HG03575 (cell line): ENCODE measurements around the gene ANO10.

Experiments used
- ATAC-seq: cut with Tn5 transposase; IDR thresholded peaks from one replicate; pipeline ENCODE4 v1.9.1; 2021; ENCODE audit not compliant: unreplicated experiment, insufficient number of reproducible peaks, low FRiP score; ENCODE audit errors: extremely low read depth

The ANO10 gene

GRCh38 chr3:43400781-43401730, 220.8 kb downstream of the ANO10 start:
- ATAC-seq = no peak

DNA sequence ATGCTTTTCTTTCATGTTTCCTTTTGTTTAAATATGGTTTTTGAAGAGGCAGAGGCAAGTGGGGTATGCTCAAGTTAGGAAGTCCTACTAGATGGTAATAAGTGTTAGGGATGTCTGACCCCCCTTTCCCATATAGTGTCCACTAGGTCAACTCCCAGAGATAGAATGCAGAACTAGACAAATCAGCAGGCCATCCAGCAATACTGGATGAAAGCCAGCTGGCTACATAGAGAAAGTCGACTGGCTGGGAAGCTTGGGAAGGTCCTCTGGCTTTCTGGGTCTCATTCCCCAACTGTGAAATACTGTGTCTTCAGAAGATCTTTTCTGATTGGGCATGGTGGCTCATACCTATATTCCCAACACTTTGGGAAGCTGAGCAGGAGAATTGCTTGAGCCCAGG, 221.6 kb downstream of the ANO10 start:
- no peak for ATAC-seq

DNA sequence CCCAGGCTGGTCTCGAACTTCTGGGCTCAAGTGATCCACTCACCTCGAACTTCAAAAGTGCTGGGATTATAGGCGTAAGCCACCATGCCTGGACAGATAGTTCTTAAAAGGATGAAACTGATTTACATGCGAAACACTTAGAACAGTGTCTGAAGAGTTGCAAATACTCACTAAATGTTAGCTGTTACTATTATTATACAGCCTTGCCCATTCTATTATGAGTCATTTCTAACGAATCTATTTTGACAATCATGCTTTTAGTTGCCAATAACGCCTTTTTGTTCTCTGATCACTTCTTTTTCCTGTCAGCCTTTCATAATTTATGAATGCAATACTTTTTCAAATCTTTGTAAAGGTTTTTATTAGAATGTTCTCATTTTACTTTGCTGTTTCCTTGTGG, 222.8 kb downstream of the ANO10 start:
- ATAC-seq = no peak

GRCh38 chr3:43394041-43394554, 227.7 kb downstream of the ANO10 start:
- ATAC-seq = no peak

DNA sequence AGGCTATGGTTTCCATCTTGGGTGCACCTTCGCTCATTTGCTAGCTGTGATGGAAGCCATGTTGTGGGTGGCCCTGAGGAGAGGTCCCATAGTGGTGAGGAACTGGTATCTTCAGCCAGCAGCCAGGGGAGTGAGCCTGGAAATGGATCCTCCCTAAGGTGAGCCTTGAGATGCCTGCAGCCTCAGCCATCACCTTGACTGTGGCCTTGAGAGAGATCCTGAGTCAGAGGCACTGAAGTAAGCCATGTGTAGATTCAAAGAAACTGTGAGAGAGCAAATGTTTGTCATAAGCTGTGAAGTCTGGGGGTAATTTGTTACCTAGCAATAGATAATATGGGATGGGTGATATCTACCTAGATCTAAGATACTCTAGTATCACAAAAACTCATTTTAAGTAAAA, 230.2 kb downstream of the ANO10 start:
- ATAC-seq = no peak

DNA sequence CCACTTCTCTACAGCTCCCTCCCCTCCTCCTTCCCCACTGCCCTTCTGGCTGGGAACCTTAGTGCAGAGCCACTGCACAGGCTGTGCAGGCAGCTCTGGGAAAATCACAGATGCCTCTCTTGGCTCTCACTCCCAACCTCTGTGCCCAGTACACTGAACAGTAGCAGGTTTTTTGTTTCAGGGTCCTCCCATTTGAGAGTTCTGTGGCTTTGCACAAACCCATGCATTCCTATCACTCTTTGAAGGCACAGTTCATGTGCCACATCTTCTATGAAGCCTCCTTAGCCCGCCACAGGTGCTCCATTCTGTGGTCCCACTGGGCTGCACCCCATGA, 231.6 kb downstream of the ANO10 start:
- ATAC-seq = no peak

GRCh38 chr3:43389388-43390254, 232.2 kb downstream of the ANO10 start:
- ATAC-seq = no peak

DNA sequence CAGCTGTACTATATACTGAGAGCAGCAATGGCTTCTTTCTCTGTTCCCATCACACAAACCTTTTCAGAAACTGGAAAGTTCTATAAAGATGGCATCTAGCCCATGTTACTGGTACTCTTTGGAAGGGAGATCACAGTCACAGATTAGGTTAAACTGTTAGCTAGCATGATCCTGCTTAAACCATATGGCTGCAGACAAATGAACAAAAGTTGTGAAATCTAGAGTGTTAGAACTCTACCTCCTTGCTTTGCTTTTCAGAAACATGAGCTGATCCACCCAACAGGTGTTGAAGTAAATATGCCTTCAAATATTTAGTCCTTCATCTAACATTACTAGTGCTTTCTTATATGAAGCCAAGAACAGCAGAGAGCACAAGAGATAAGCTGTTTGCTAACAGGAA, 232.9 kb downstream of the ANO10 start:
- ATAC-seq = no peak

GRCh38 chr3:43388175-43388574, 233.6 kb downstream of the ANO10 start:
- no peak for ATAC-seq

DNA sequence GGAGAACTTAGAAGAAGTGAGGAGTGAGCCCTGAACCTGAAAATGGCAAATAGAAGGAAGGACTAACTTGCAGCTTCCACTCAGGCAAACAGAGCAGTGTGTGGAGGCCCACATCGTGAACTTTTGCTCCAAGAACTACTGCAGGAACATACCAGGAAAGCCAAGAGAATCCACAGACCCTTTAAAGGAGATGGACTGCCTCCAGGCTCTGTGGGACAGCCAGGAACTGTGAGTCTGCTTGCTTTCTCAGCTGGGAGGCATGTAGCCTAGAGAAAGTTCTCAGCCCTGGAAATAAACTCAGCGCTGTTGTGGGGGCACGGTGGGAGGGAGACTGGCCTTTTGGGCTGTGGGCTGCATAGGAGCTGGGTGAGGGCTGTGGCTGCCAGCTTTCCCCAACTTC, 242.5 kb downstream of the ANO10 start:
- no peak for ATAC-seq

GRCh38 chr3:43378066-43378935, 243.5 kb downstream of the ANO10 start:
- no peak for ATAC-seq

DNA sequence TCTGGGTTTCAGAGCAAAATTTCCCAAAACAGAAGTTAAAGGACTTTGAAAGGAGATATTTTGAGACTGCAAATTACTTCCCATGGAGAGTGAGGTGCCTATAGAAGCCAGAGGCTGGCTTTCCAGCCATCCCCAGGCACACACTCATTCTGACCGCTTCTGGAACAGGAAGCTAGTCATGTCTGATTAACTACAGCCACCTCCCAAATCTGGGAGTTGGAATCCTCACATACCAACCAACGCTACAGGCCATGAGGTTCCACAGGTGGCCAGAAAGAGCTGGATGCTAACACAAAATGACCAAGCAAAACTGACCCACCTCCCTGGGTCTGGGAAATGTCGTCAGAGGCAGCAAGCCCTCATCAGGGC, 248.3 kb downstream of the ANO10 start:
- no peak for ATAC-seq

DNA sequence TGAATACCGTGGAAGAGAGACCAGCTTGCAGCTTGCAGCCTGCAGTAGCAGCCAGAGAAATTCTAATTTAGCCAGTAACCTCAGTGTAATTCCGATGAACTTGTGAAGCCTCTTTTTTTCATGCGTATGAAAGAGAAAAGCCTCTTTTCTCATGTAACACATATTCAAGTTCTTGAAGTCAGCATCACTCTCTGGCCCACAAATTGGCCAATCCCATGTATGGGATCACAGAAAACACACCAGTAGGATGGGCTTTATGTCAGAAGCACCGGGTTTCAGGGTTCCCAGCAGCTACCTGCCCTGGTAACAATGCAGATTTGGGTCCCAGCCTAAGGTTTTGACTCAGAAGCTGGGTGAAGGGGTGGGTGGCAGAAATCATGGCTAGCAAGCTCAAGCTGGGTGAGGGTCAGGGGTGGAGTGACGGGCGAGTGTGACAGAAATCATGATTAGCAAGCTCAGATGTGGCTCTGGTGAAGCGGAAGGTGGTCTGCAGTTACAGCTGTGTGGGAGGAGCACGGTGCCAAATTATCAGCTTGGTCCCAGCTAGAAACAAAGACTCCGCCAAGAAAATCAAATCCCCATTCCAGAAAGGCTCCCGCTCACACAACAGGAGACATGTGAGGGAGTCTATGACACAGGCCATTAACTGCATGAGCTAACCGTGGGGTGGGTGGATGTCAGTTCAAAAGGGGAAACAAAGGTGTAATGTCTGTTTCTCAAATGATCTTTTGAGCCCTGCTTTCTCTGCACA, 248.8 kb downstream of the ANO10 start:
- ATAC-seq = no peak

GRCh38 chr3:43372007-43372740, 249.6 kb downstream of the ANO10 start:
- ATAC-seq = no peak

DNA sequence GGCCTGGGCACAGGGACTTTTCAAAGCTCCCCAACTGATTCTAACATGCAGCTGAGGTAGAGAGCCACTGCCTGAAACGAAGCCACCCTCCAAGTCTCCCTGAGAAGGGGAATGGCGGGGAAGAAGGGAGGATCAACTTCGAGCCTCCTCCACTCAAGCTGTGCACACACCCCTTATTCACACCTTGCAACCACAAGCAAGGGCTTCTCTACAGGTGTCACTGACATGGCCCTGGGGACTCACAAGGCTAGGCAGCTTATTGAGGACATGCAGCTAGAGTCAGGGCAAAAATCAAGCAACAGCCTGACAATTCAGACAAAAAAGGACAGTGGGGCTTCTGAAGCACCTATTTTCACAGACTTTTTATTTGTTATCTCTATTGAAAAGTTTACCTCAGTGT, 250.3 kb downstream of the ANO10 start:
- no peak for ATAC-seq

DNA sequence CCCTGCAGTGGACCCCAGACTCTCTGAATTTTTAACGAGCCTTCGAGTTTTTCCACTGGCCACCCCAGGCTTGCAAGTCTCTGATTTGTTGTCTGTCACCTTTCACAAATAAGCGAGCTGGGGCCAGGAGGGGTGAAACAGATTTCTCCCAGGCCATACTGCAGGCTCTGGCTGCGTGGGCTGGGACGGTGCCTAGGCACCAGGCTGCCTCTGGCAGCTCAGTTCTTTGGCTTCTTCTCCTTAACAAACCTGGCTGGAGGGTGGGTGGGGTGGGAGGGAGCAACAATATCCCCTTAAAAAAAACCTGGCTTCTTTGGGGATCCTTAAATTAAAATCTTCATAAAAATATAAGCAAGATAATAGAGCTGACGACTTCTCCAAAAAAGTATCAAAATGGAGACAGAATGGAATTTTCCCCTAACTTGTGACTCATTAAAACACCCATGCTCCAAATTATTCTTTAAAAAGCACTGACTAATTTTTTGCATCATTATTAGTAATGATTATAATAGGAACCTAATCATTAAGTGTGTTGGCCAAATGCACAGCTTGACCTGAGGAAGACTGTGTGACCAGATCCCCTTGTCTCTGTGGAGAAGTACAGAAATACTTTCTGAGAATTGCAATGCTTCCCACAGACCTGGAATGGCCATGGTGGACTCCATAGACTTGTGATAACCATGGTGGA, 251.4 kb downstream of the ANO10 start:
- no peak for ATAC-seq
